OCI-LY1 (cell line): ENCODE measurements around the gene MAD1L1.

Experiments
- H2AFZ ChIP-seq: fragments of 200-600 bp; sonication (generic), shearing (Covaris generic); 2 replicates; pipeline ENCODE4 v1.6.0; 2014; ENCODE audit warnings: antibody characterized with exemption, mild to moderate bottlenecking, low read length
- H3F3A ChIP-seq: fragments of 200-600 bp; sonication (generic), shearing (Covaris generic); 2 replicates; pipeline ENCODE4 v1.6.0; 2014; ENCODE audit warnings: mild to moderate bottlenecking, antibody characterized with exemption, low read length, moderate library complexity; ENCODE audit not compliant: insufficient read depth
- H3K27ac ChIP-seq: fragments of 200-600 bp; sonication (generic); 2 replicates; pipeline ENCODE4 v1.5.1; 2014; ENCODE audit warnings: low read length, mixed run types, mild to moderate bottlenecking, low read depth; ENCODE audit not compliant: poor library complexity, severe bottlenecking
- H3K27me3 ChIP-seq: fragments of 200-600 bp; sonication (generic); 2 replicates; pipeline ENCODE4 v1.6.0; 2014; ENCODE audit warnings: antibody characterized with exemption, mild to moderate bottlenecking, low read length, moderate library complexity; ENCODE audit not compliant: insufficient read depth
- H3K36me3 ChIP-seq: fragments of 200-600 bp; sonication (generic); 2 replicates; pipeline ENCODE4 v1.6.1; 2014; ENCODE audit warnings: mild to moderate bottlenecking, antibody characterized with exemption, low read length, moderate library complexity, mixed read lengths; ENCODE audit not compliant: insufficient read depth
- H3K4me1 ChIP-seq: fragments of 200-600 bp; sonication (generic); 2 replicates; pipeline ENCODE4 v1.5.1; 2014; ENCODE audit warnings: mild to moderate bottlenecking, low read length, moderate library complexity; ENCODE audit not compliant: insufficient read depth, severe bottlenecking
- H3K4me2 ChIP-seq: fragments of 200-600 bp; sonication (generic), shearing (Covaris generic); 2 replicates; pipeline ENCODE4 v1.6.1; 2014; ENCODE audit warnings: low read length
- H3K4me3 ChIP-seq: fragments of 200-600 bp; sonication (generic); 2 replicates; pipeline ENCODE4 v1.5.1; 2014; ENCODE audit warnings: low read length, low read depth, mild to moderate bottlenecking, mixed read lengths; ENCODE audit not compliant: poor library complexity, severe bottlenecking
- H3K79me2 ChIP-seq: fragments of 200-600 bp; shearing (Covaris generic); 2 replicates; pipeline ENCODE4 v1.6.1; 2016; ENCODE audit warnings: mixed run types, low read length, mixed read lengths; ENCODE audit not compliant: insufficient read depth
- H3K9ac ChIP-seq: fragments of 200-600 bp; sonication (generic), shearing (Covaris generic); 2 replicates; pipeline ENCODE4 v1.6.1; 2014; ENCODE audit warnings: mild to moderate bottlenecking, low read length, mixed read lengths
- H3K9me2 ChIP-seq: fragments of 200-600 bp; sonication (generic), shearing (Covaris generic); 2 replicates; pipeline ENCODE4 v1.6.1; 2014; ENCODE audit warnings: low read depth, mild to moderate bottlenecking, low read length, mixed read lengths
- H3K9me3 ChIP-seq: fragments of 200-600 bp; shearing (Covaris generic); 2 replicates; pipeline ENCODE4 v1.6.1; 2014; ENCODE audit warnings: low read length, mixed read lengths
- H4K20me1 ChIP-seq: fragments of 200-600 bp; sonication (generic), shearing (Covaris generic); 2 replicates; pipeline ENCODE4 v1.6.0; 2016; ENCODE audit warnings: mild to moderate bottlenecking, low read length; ENCODE audit not compliant: insufficient read depth
- EZH2 ChIP-seq: fragments of 200-600 bp; sonication (generic), shearing (Covaris generic); IDR thresholded peaks from 2 replicates; pipeline ENCODE4 v1.8.0; 2017; ENCODE audit warnings: borderline replicate concordance, mixed run types, mild to moderate bottlenecking, antibody characterized with exemption, low read length, moderate library complexity, mixed read lengths
- TF ChIP-seq, protein P1 (sequence below): fragments of 200-600 bp; sonication (generic), shearing (Covaris generic); IDR thresholded peaks from 2 replicates; pipeline ENCODE4 v1.5.1; 2017; ENCODE audit warnings: mild to moderate bottlenecking, antibody characterized with exemption, low read length, moderate library complexity, mixed read lengths

Gene MAD1L1

DNA sequence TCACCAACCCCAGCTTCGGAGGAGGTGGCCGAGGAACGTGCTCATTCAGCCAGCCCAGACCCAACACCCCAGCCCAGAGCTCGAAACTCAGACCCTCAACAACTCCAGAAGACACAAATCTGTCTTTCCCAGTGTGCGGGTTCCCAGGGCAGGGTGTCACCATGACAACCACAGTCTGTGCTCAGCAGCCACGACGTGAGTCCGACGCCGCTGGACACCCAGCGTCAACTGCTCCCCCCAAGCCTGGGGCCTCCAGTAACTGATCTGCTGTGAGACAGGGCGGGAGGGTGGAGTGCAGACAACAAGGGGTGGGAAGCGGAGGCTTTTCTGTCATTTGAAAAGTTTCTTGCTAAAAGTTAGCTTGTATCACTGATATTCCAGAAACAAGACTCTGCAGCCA is 167.2 kb downstream of the MAD1L1 start:
- H3K36me3 ChIP-seq = peaks cover 31% of the 10 kb centered on the region

DNA sequence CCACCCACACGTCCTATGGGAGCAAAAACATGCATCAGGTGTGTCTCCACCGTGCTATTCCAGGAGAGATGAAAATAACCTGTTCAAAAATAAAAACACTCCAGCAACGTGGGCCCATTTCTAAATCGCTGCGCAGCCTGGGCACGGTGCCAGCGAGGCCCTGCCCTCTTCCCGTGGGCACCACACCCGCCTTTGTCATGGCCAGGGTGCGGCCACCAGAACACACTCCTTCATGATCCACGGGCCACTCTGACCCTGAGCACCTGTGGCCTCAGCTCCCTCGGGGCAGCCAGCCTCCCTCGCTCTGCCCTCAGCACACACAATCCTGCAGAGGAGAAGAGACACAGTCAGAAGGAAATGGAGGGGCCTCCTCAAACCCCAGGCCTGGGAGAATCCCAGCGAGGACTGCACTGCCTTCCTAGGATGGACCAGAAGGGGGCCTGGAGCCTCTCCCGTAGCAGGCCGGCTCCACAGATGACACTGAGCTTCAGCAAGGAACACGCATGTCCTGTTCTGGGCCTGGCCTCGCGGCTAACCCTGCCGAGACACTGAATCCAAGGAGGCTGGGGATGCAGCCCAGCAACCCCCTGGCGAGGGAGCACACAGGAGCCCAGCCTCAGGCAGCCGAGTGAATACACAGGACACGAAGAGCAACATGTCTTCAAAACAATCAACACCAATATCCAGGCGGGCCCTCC is 169.0 kb downstream of the MAD1L1 start:
- H3F3A ChIP-seq = no peaks in the 10 kb centered on the region
- no peak for TF ChIP-seq EZH2
- TF ChIP-seq, protein P1, sequence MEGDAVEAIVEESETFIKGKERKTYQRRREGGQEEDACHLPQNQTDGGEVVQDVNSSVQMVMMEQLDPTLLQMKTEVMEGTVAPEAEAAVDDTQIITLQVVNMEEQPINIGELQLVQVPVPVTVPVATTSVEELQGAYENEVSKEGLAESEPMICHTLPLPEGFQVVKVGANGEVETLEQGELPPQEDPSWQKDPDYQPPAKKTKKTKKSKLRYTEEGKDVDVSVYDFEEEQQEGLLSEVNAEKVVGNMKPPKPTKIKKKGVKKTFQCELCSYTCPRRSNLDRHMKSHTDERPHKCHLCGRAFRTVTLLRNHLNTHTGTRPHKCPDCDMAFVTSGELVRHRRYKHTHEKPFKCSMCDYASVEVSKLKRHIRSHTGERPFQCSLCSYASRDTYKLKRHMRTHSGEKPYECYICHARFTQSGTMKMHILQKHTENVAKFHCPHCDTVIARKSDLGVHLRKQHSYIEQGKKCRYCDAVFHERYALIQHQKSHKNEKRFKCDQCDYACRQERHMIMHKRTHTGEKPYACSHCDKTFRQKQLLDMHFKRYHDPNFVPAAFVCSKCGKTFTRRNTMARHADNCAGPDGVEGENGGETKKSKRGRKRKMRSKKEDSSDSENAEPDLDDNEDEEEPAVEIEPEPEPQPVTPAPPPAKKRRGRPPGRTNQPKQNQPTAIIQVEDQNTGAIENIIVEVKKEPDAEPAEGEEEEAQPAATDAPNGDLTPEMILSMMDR = no peak
- H3K9me3 ChIP-seq = peaks cover 11% of the 10 kb centered on the region
- H2AFZ ChIP-seq = no peak overlapping the region
- H3K27ac ChIP-seq = peak overlapping the region; percentile 69
- H3K4me2 ChIP-seq = peak overlapping the region; percentile 8; the same call in 1 of the 2 replicates
- no peaks in the 10 kb centered on the region for H4K20me1 ChIP-seq
- H3K36me3 ChIP-seq = peaks cover 39% of the 10 kb centered on the region
- H3K4me3 ChIP-seq = no peak overlapping the region
- H3K79me2 ChIP-seq = no peaks in the 10 kb centered on the region
- H3K4me1 ChIP-seq = peaks cover 55% of the 10 kb centered on the region
- H3K9me2 ChIP-seq = no peaks in the 10 kb centered on the region
- H3K9ac ChIP-seq = peak overlapping the region; percentile 3; the same call in 1 of the 2 replicates
- no peaks in the 10 kb centered on the region for H3K27me3 ChIP-seq

More for the DNA sequence above, 167.2 kb downstream of the MAD1L1 start:
- no peaks in the 10 kb centered on the region for H4K20me1 ChIP-seq
- peak overlapping the region; percentile 80 for H3K27ac ChIP-seq
- no peak overlapping the region; the same call in 1 of the 2 replicates for H3K9ac ChIP-seq
- no peaks in the 10 kb centered on the region for H3K27me3 ChIP-seq
- no peaks in the 10 kb centered on the region for H3K9me2 ChIP-seq
- no peak overlapping the region for H2AFZ ChIP-seq
- H3F3A ChIP-seq = no peaks in the 10 kb centered on the region
- no peak for TF ChIP-seq EZH2
- TF ChIP-seq, protein P1 = no peak
- peaks cover 3% of the 10 kb centered on the region for H3K9me3 ChIP-seq
- H3K4me1 ChIP-seq = peaks cover 70% of the 10 kb centered on the region
- no peaks in the 10 kb centered on the region for H3K79me2 ChIP-seq
- H3K4me3 ChIP-seq = no peak overlapping the region
- H3K4me2 ChIP-seq = peak overlapping the region; percentile 51; the same call in 1 of the 2 replicates

DNA sequence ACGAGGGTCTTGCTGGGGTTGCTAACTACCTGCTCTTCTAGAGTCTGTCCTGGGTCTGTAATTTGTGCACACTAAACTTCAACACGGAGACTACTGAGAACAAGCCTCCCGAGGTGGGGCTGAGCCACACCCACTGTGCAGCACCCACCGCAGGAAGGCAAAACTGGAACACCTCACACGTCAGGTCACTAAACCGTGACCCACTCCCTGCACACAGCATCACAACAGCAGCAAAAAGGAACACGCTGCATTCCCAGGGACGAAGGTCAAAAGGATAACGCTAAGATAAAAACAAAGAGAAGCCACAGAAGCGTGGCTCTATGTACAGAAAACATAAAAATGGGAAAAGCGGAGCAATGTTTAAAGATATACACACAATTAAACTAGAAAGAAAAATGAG is 170.1 kb downstream of the MAD1L1 start:
- H3F3A ChIP-seq = no peaks in the 10 kb centered on the region
- H2AFZ ChIP-seq = no peak overlapping the region
- H4K20me1 ChIP-seq = no peaks in the 10 kb centered on the region
- no peaks in the 10 kb centered on the region for H3K9me2 ChIP-seq
- H3K27me3 ChIP-seq = no peaks in the 10 kb centered on the region
- H3K4me3 ChIP-seq = no peak overlapping the region
- H3K27ac ChIP-seq = peak overlapping the region; percentile 69
- H3K4me2 ChIP-seq = no peak overlapping the region
- H3K9me3 ChIP-seq = peaks cover 11% of the 10 kb centered on the region
- no peak overlapping the region for H3K9ac ChIP-seq
- peaks cover 45% of the 10 kb centered on the region for H3K4me1 ChIP-seq
- H3K79me2 ChIP-seq = no peaks in the 10 kb centered on the region
- TF ChIP-seq EZH2 = no peak
- TF ChIP-seq, protein P1 = no peak
- peaks cover 29% of the 10 kb centered on the region for H3K36me3 ChIP-seq
